Measurements from ENCODE around the gene PLBD2.

The PLBD2 gene

DNA sequence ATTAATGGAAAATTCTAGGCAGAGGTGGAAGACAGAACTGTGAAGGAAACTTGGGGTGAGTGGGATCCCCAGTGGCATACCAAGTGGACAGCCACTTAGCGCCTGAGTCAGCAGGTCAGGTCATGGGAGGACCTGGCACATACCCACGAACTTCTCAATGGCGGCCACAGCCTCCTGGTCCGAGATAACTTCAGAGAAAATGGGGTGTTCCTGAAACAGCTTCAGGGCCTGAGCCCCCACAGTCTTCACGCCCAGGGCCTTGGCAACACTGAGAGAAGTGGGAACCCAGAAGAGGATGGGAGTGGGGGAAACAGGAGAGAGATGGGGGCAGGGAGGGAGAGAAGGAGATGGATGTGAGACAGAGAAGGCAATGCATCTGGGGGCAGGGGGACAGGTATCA is 35.4 kb downstream of the PLBD2 start:
- no peak for DNase-seq (ENCODE audit: low read depth in 2 of 2)

DNA sequence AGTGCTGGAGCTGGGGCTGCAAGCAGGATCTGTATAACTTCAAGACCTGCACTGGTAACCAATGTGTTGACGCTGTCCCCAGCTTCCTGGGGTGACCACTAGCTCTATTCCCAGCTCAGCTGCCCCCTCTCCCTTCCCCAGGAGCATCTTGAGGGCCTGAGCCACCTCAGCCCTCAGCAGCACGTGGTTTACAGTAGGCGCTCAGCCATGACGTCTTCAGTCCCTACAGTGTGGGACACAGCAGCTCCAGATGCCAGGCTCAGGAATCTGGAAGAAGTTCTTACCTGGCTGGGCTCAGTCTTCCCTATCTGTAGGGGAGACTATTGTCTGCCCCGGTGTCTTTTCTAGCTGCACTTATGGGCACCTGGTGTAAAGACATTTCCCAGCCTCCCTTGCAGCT is 36.7 kb downstream of the PLBD2 start:
- DNase-seq (ENCODE audit: low read depth in 2 of 2): no peak

DNA sequence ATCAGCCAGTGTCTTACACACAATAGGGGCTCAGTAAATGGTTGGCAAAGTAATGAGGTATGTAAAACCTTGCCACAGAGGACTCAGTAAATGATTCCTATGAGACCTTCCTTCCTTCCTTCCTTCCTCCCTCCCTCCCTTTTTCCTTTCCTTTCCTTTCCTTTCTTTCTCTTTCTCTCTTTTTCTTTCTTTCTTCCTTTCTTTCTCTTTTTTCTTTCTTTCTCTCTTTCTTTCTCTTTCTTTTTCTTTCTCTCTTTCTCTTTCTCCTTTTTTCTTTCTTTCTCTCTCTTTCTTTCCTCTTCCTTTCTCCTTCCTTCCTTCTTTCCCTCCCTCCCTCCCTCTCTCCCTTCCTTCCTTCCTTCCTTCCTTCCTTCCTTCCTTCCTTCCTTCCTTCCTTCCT is 37.8 kb downstream of the PLBD2 start:
- no peak for DNase-seq (ENCODE audit: low read depth in 2 of 2)

DNA sequence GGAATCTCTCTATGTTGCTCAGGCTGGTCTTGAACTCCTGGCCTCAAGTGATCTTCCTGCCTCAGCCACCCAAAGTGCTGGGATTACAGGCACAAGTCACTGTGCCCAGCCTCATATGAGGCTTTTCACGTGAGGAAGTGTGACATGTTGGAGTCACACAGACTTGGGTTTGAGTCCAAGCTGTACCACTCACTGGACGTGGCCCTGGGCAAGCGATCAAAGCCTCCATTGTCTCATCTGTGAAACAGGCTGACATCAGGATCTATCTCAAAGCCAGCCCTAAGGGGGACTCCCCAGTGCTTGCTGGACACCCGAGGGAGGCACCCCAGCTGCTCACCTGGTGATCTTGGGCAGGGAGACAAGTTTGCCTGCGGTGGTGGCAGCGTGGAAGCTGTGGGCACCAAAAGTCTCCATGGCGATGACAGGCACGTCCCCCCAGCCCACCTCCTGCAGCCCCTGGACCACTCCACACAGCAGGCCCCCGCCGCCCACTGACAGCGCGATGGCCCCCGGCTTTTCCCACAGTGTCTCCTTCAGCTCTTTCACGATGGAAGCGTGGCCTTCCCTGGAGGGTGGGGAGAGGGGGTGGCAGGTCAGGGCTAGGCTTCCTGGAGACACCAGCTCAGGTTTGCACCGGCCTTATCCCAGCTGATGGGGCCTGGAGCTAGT is 38.6 kb downstream of the PLBD2 start:
- no peak for DNase-seq (ENCODE audit: low read depth in 2 of 2)

DNA sequence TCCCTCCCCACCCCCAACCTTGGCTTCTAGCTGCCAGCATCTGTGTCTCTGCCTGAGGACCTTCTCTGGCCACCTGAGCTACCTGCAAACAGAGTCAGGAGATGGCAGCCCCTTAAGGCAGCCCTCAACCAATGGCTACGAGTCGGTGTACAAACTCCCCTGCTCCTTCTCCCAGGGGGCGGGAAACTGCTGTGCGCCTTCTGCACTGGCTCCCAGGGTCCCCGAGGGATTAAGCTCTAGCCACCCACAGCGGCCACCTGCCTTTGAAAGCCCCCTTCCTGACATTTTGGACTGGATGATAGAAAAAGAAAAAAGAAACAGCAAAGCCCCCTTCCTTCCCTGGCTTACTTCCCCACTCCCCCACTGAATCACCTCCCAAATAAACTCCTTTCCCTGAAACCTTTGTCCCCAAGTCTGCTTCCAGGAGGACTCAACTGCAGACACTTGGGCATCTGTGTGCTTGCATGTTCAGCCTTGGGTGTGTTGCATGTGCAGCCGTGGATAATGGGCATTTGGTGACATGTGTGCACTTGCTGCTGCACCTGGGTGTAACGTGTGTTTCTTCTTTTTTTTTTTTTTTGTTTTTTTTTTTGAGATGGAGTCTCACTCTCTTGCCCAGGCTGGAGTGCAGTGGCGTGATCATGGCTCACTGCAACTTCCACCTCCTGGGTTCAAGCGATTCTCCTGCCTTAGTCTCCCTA is 39.3 kb downstream of the PLBD2 start:
- no peak for DNase-seq (ENCODE audit: low read depth in 2 of 2)

DNA sequence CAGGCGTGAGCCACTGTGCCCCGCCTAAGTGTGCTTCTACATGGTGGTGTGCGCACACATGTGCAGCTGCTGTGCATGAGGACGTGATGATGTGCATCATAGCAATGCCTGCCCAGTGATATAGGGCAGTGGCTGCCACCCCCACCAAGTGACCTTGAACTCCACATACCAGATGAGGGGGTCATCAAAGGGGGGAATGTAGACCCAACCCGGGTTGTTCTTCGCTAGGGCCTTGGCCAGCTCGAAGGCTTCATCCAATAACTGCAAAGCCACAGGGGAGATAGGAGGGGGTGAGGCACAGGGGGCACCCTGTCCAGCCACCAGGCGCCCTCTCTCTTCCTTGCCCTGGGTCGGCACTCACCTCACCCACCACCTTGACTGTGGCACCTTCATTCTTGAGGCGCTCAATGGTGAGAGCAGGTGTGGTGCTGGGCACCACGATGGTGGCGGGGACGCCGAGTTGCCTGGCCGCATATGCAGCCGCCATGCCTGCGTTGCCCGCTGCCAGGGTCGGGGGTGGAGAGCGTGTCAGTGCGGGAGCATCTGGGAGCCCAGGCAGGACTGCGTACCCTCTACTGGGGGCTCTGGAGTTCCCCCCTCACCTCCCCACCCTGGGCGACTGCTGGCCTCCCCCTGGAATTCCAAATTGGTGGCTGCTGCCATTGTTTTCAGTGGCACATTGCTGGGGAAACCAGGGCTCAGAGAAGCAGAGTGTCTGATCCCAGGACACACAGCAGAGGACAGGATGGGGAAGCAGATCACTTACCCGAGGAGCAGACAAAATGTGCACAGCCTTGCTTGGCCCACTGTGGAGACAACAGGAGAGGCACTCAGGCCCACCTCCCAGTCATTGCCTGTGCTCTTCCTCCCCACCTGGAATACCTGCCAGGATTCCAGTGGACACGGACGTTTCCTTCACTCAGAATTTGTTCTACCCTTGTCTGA is 40.2 kb downstream of the PLBD2 start:
- DNase-seq (ENCODE audit: low read depth in 2 of 2): no peak

DNA sequence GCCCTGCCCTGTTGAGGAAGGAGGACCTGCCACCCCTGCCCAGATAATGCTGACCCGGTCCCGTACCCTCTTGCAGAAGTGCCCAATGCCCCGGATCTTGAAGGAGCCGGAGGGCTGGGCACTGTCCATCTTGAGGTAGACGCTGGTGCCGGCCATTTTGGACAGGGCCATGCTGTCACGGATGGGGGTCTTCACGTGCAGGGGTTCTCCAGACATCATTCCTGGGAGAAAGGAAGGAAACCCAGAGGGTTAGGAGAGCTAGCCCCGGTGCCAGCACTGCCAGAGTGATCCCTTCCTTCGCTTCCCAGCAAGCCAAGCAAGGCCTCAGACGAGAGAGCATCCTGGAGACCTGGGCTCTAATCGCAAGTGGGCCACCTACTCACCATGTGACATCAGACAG is 41.1 kb downstream of the PLBD2 start:
- no peak for DNase-seq (ENCODE audit: low read depth in 2 of 2)

DNA sequence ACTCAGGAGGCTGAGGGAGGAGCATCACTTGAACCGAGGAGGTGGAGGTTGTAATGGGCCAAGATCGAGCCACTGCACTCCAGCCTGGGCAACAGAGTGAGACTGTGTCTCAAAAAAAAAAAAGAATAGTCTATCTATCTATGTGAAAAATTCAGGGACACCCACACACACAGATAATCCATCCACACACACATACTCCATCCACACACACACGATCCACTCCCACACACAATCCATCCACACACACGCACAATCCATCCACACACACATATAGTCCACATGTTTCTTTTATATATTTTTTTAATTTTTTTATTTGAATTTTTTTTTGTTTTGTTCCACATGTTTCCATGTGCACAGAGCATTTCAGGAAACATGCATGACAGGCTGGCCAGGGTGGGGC is 42.0 kb downstream of the PLBD2 start:
- no peak for DNase-seq (ENCODE audit: low read depth in 2 of 2)

DNA sequence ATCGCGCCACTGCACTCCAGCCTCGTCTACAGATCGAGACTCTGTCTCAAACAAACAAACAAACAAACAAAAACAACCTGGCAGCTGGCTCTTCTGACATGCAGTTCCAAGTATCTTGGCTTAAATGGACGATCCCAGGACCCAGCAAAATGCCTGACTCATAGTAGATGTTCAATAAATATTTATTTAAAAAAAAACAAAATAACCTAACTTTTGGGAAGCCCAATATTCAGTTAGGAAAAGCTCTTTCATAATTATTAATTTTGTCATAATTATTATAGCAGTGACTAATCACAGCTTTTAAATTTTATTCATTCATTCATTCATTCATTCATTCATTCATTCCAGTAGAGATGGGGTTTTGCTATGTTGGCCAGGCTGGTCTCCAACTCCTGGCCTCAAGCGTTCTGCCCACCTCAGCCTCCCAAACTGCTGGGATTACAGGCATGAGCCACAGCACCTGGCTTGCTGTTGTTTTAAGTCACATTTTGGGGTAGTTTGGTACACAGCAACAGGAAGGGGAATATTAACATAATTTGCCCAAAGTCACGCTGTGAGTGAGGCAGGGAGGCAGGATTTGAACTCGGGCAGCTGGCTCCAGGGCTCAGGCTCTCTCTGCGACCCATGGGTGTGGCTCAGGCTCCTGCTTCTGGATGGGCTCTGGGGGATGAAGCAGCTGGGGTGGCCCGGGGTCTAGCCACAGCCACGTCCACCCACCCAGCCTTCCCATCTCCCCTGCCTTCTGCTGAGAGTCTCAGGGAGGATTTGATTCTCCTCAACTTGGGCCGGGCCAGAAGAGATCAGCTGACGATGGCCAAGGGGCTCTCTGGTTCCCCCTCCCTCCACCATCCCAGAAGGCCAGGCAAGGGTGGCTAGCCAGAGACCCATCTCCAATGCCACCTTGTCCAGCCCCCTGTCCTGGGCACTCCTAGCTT is 42.9 kb downstream of the PLBD2 start:
- DNase-seq (ENCODE audit: low read depth in 2 of 2): no peak

DNA sequence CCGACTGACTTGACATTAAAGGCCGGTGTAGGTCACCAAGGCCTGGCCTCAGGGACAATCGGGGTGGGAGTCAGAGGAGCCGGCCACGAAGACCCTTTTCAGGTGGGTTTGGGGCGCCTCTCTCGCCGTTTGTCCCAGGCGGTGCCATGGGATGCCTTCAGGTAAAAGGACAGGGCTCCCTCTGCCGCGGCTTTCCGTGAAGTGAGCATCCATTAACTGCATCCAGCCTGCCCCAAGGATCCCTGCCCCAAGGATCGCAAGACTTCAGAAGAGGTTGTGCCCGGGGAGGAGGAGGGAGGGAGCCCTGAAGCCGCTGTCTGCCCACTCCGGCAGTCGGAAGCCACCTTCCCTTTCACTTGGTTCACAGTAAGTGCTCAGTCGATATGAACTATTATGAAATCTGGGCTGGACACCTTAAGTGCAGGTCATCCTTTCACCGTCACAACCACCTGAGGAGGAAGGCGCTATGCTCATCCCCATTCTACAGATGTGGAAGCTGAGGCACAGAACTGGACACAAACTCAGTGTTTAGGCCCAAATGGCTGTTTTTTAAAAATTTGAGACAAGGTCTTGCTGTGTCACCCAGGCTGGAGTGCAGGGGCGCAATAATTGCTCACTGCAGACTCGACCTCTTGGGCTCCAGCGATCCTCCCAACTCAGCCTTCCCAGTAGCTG is 44.3 kb downstream of the PLBD2 start:
- no peak for DNase-seq (ENCODE audit: low read depth in 2 of 2)

DNA sequence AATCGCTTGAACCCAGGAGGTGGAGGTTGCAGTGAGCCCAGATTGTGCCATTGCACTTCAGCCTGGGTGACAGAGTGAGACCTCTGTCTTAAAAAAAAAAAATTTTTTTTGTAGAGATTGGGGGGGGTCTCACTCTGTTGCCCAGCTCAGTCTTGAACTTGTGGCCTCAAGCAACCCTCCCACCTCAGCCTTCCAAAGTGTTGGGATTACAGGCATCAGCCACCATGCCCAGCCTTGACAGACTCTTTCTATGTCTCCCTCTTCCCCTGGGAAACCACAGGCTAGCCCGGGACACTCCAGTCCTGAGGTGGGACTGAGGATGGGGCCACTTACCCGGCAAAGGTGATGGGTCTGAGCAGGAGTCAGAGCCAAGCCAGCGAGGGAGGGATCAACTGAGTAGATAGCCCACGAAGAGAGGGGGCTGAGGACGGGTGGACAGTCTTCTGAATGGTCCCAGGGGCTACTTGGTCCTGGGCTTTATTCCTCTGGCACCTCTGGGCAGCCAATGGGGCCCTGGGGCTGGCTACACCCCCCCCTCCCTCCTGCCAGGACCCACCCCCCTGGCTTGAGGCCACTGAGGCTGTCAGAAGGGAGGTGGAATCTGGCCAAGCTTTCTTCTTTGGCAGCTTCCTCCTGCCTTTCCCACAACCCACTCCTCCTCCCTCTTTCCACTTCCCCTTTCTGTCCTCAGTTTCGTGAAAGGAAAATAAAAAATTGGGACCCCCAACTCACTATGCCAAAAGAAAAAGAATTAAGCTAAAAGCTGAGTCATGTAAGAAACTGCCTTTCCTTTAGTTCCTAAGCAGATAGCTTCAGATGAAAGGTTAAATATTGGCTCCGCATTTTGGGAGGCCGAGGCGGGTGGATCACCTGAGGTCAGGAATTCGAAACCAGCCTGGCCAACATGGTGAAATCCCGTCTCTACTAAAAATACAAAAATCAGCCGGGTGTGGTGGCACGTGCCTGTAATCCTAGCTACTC is 45.3 kb downstream of the PLBD2 start, which contains the start of gene SDS:
TSS of gene SDS (minus strand) at position 453 of the 981 bp plus-strand sequence. CDS start 4,179 bp downstream, outside the sequence.
- no peak for DNase-seq (ENCODE audit: low read depth in 2 of 2)

DNA sequence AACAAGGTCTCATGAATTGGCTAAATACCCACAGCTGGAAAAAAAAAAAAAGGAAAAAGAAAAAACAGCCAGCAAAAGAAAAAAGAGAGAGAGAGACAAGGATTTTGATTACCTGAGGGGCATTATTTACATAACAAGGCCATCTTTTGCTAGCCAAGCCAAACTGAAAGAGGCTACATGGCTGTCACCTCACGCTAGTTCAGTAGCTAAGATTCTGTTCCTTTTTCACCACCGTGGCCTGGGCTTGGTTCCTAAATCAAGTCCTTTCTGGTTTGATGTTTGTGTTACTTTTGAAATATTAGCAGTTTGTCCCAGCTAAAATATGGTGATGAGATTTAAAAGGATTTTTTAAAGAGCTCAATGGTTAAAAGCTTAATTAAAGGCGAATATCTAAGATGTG is 47.3 kb downstream of the PLBD2 start:
- DNase-seq (ENCODE audit: low read depth in 2 of 2): no peak

DNA sequence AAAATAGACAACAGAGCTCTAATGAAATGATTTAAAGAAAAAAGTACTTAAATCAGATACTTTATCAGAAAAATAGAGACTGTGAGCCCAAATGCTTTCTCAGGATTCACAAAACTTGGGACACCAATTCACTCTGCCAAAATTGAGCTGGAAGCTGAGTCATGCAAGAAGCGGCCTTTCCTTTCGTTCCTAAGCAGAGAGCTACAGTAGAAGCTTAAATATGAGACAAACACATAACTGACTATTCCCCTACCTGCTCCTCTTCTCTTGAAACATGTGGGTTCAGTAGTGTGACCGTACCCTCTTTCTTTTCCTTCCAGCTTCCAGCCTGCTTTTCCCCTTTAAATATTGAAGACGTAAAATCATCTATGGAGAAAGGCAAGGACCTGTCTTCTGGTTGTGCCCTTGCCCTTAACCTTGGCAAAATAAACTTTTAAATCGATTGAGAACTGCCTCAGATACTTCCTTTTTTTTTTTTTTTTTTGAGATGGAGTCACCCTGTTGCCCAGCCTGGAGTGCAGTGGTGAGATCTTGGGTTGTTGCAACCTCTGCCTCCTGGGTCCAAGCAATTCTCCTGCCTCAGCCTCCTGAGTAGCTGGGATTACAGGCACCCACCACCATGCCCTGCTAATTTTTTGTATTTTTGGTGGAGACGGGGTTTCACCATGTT is 49.7 kb downstream of the PLBD2 start:
- DNase-seq (ENCODE audit: low read depth in 2 of 2): no peak

DNA sequence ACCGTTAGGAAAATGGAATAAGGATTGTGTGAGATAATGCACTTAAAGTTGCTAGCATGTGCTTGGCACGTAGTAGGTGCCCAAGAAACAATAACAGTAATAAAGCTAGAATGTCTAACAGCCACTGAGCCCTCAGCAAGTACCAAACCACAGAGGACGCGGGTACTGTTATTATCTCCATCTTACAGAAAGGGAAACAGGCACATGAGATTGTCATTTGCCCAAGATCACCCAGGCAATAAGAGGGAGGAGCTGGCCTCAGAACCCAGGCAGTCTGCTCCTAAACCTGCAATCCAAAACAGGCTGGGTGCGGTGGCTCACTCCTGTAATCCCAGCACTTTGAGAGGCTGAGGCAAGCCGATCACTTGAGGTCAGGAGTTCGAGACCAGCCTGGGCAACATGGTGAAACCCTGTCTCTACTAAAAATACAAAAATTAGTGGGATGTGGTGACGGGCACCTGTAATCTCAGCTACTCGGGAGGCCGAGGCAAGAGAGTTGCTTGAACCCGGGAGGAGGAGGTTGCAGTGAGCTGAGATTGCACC is 50.4 kb downstream of the PLBD2 start:
- no peak for DNase-seq (ENCODE audit: low read depth in 2 of 2)

DNA sequence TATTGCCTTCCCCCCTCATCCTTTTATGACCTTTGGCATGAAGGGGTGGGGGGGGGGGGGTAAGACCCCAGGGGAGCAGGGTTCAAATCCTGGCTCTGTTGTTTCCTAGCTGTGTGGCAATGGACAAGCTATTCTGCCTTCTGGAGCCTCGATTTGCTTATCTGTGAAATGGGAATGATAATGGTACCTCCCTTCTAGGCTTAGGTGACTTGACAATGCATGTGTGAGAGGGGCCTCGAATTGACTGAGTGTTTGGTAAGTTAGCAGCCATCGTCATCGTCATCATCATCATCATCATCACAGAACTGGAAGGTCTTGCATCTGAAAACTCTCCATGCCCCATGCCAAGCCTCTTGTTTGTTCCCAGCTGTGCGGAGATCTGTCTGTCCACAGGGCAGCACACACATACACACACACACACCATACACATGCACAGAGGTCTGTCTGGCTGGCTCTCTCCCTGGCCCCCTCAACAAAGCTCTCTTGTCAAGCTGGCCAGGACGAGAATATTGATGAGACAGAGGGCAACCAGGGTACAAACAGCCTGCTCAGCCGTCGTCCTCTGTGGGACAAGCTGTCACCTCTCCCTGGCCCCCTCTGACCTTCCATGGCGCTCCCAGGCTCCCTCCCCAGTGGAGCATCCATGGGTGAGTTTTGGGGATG is 51.2 kb downstream of the PLBD2 start:
- no peak for DNase-seq (ENCODE audit: low read depth in 2 of 2)

DNA sequence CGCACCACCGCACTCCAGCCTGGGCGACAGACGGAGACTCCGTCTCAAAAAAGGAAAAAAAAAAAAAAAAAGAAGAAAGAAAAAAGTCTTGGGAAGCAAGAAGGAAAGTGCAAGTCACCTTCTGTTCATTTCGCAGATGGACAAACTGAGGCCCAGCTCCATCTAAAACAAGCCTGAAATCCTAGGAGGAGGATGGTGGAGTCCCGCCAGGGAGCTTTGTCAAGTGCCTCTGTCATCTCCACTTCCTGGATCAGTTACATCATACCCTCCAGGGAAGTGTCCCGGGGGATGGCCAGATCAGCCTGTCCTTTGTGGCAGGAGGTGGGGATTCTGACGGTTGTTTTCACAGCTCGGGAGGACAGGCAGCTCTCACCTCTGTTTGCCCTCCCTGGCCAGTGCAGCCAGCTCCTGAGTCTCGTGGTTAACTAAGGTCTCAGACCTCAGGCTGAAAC is 55.1 kb downstream of the PLBD2 start:
- no peak for DNase-seq (ENCODE audit: low read depth in 2 of 2)

DNA sequence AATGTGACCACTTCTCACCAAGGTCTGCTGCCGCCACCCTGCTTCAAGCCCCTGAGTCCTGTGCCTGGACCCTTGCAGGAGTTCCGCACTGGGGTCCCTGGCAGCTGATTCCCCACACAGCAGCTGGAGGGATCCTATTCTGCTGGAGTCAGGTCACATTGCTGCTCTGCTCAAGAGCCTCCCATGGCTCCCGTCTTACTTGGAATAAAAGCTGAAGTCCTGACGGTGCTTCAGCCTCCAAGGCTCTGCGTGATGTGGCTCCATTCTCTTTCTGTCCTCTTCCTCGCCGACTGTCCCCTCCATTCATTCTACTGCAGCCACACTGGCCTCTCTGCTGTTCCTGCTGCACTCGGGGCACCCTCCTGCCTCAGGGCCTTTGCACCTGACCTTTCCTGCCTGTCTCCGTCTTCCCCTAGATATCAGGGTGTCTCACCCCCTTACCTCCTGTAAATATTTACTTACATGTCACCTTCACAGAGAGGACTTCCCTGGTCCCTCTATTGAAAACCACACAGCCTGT is 56.2 kb downstream of the PLBD2 start:
- DNase-seq (ENCODE audit: low read depth in 2 of 2): no peak

Data from stimulated activated CD4-positive, alpha-beta T cell treated with anti-CD3 and anti-CD28 coated beads, Interleukin-12 subunit alpha, Interleukin-12 subunit beta, amount 100 ng/mL, for 24 hours (primary cell).